Measurements from ENCODE around the gene RPL5.
A peak's percentile ranks its signal among the peaks of the same experiment; 100 is the strongest.

RPL5 gene

GRCh38 chr1:92858564-92859399 lies 26.9 kb downstream of the RPL5 start:
- Histone ChIP-seq H3K4me3 (ENCODE audit: low read depth in 1 of 2, low read length in 2 of 2) (peak overlapping the region; percentile 24 to 50), H3K36me3 (ENCODE audit: control insufficient read depth in 1 of 2, insufficient read depth in 2 of 2, low read length in 2 of 2) (no peaks in the 10 kb centered on the region), H3K9me3 (ENCODE audit: control insufficient read depth in 1 of 2, low read length in 2 of 2) (no peaks in the 10 kb centered on the region), H3K27me3 (ENCODE audit: low read depth, low read length) (no peaks in the 10 kb centered on the region), H3K4me1 (ENCODE audit: control insufficient read depth in 1 of 2, insufficient read depth in 2 of 2, low read length in 2 of 2) (no peaks in the 10 kb centered on the region), H3K27ac (ENCODE audit: low read length) (no peak overlapping the region)

GRCh38 chr1:92859400-92860039 lies 27.7 kb downstream of the RPL5 start:
- H3K4me3 ChIP-seq (ENCODE audit: low read depth in 1 of 2, low read length in 2 of 2): peak overlapping the region; percentile 24 to 50
- no peaks in the 10 kb centered on the region for H3K27me3 ChIP-seq (ENCODE audit: low read depth, low read length)
- H3K27ac ChIP-seq (ENCODE audit: low read length): no peak overlapping the region
- H3K36me3 ChIP-seq (ENCODE audit: control insufficient read depth in 1 of 2, insufficient read depth in 2 of 2, low read length in 2 of 2): no peaks in the 10 kb centered on the region
- H3K9me3 ChIP-seq (ENCODE audit: control insufficient read depth in 1 of 2, low read length in 2 of 2): no peaks in the 10 kb centered on the region
- no peaks in the 10 kb centered on the region for H3K4me1 ChIP-seq (ENCODE audit: control insufficient read depth in 1 of 2, insufficient read depth in 2 of 2, low read length in 2 of 2)

GRCh38 chr1:92862605-92863004 lies 30.8 kb downstream of the RPL5 start:
- no peak overlapping the region for H3K4me3 ChIP-seq (ENCODE audit: low read depth in 1 of 2, low read length in 2 of 2)
- no peak overlapping the region for H3K27ac ChIP-seq (ENCODE audit: low read length)
- H3K4me1 ChIP-seq (ENCODE audit: control insufficient read depth in 1 of 2, insufficient read depth in 2 of 2, low read length in 2 of 2): no peaks in the 10 kb centered on the region
- H3K36me3 ChIP-seq (ENCODE audit: control insufficient read depth in 1 of 2, insufficient read depth in 2 of 2, low read length in 2 of 2): no peaks in the 10 kb centered on the region
- no peaks in the 10 kb centered on the region for H3K27me3 ChIP-seq (ENCODE audit: low read depth, low read length)
- H3K9me3 ChIP-seq (ENCODE audit: control insufficient read depth in 1 of 2, low read length in 2 of 2): no peaks in the 10 kb centered on the region

- Histone ChIP-seq H3K36me3 (ENCODE audit: control insufficient read depth in 1 of 2, insufficient read depth in 2 of 2, low read length in 2 of 2) (no peaks in the 10 kb centered on the region), H3K27ac (ENCODE audit: low read length) (no peak overlapping the region), H3K4me1 (ENCODE audit: control insufficient read depth in 1 of 2, insufficient read depth in 2 of 2, low read length in 2 of 2) (no peaks in the 10 kb centered on the region), H3K27me3 (ENCODE audit: low read depth, low read length) (no peaks in the 10 kb centered on the region), H3K4me3 (ENCODE audit: low read depth in 1 of 2, low read length in 2 of 2) (no peak overlapping the region), H3K9me3 (ENCODE audit: control insufficient read depth in 1 of 2, low read length in 2 of 2) (no peaks in the 10 kb centered on the region)
Measured at GRCh38 chr1:92864131-92864530, 32.3 kb downstream of the RPL5 start.

- no peak overlapping the region for H3K27ac ChIP-seq (ENCODE audit: low read length)
- no peaks in the 10 kb centered on the region for H3K4me1 ChIP-seq (ENCODE audit: control insufficient read depth in 1 of 2, insufficient read depth in 2 of 2, low read length in 2 of 2)
- H3K4me3 ChIP-seq (ENCODE audit: low read depth in 1 of 2, low read length in 2 of 2): no peak overlapping the region
- no peaks in the 10 kb centered on the region for H3K27me3 ChIP-seq (ENCODE audit: low read depth, low read length)
- no peaks in the 10 kb centered on the region for H3K9me3 ChIP-seq (ENCODE audit: control insufficient read depth in 1 of 2, low read length in 2 of 2)
- H3K36me3 ChIP-seq (ENCODE audit: control insufficient read depth in 1 of 2, insufficient read depth in 2 of 2, low read length in 2 of 2): peaks cover 0 to 4% of the 10 kb centered on the region in 2 donors
Measured at GRCh38 chr1:92870591-92870990, 38.8 kb downstream of the RPL5 start.

- no peak overlapping the region for H3K4me3 ChIP-seq (ENCODE audit: low read depth in 1 of 2, low read length in 2 of 2)
- H3K36me3 ChIP-seq (ENCODE audit: control insufficient read depth in 1 of 2, insufficient read depth in 2 of 2, low read length in 2 of 2): peaks cover 0 to 4% of the 10 kb centered on the region in 2 donors
- no peaks in the 10 kb centered on the region for H3K27me3 ChIP-seq (ENCODE audit: low read depth, low read length)
- H3K27ac ChIP-seq (ENCODE audit: low read length): no peak overlapping the region
- H3K9me3 ChIP-seq (ENCODE audit: control insufficient read depth in 1 of 2, low read length in 2 of 2): no peaks in the 10 kb centered on the region
- peaks cover 0 to 8% of the 10 kb centered on the region in 2 donors for H3K4me1 ChIP-seq (ENCODE audit: control insufficient read depth in 1 of 2, insufficient read depth in 2 of 2, low read length in 2 of 2)
Measured at GRCh38 chr1:92872719-92873118, 40.9 kb downstream of the RPL5 start.

- Histone ChIP-seq H3K27ac (ENCODE audit: low read length) (no peak overlapping the region), H3K27me3 (ENCODE audit: low read depth, low read length) (no peaks in the 10 kb centered on the region), H3K4me3 (ENCODE audit: low read depth in 1 of 2, low read length in 2 of 2) (no peak overlapping the region), H3K4me1 (ENCODE audit: control insufficient read depth in 1 of 2, insufficient read depth in 2 of 2, low read length in 2 of 2) (peaks cover 0 to 8% of the 10 kb centered on the region in 2 donors), H3K9me3 (ENCODE audit: control insufficient read depth in 1 of 2, low read length in 2 of 2) (no peaks in the 10 kb centered on the region), H3K36me3 (ENCODE audit: control insufficient read depth in 1 of 2, insufficient read depth in 2 of 2, low read length in 2 of 2) (peaks cover 0 to 4% of the 10 kb centered on the region in 2 donors)
Measured at GRCh38 chr1:92874987-92875386, 43.1 kb downstream of the RPL5 start.

- H3K27ac ChIP-seq (ENCODE audit: low read length): no peak overlapping the region
- peaks cover 0 to 8% of the 10 kb centered on the region in 2 donors for H3K4me1 ChIP-seq (ENCODE audit: control insufficient read depth in 1 of 2, insufficient read depth in 2 of 2, low read length in 2 of 2)
- no peaks in the 10 kb centered on the region for H3K9me3 ChIP-seq (ENCODE audit: control insufficient read depth in 1 of 2, low read length in 2 of 2)
- no peak overlapping the region for H3K4me3 ChIP-seq (ENCODE audit: low read depth in 1 of 2, low read length in 2 of 2)
- H3K27me3 ChIP-seq (ENCODE audit: low read depth, low read length): no peaks in the 10 kb centered on the region
- H3K36me3 ChIP-seq (ENCODE audit: control insufficient read depth in 1 of 2, insufficient read depth in 2 of 2, low read length in 2 of 2): peaks cover 0 to 4% of the 10 kb centered on the region in 2 donors
Measured at GRCh38 chr1:92876351-92876750, 44.5 kb downstream of the RPL5 start.

- Histone ChIP-seq H3K4me3 (ENCODE audit: low read depth in 1 of 2, low read length in 2 of 2) (peak overlapping the region in 1 of 2 donors; percentile 2), H3K36me3 (ENCODE audit: control insufficient read depth in 1 of 2, insufficient read depth in 2 of 2, low read length in 2 of 2) (peaks cover 0 to 4% of the 10 kb centered on the region in 2 donors), H3K27me3 (ENCODE audit: low read depth, low read length) (no peaks in the 10 kb centered on the region), H3K27ac (ENCODE audit: low read length) (no peak overlapping the region), H3K9me3 (ENCODE audit: control insufficient read depth in 1 of 2, low read length in 2 of 2) (no peaks in the 10 kb centered on the region), H3K4me1 (ENCODE audit: control insufficient read depth in 1 of 2, insufficient read depth in 2 of 2, low read length in 2 of 2) (peaks cover 0 to 8% of the 10 kb centered on the region in 2 donors)
Measured at GRCh38 chr1:92877081-92877711, 45.4 kb downstream of the RPL5 start.

- Histone ChIP-seq H3K9me3 (ENCODE audit: control insufficient read depth in 1 of 2, low read length in 2 of 2) (no peaks in the 10 kb centered on the region), H3K27ac (ENCODE audit: low read length) (no peak overlapping the region), H3K36me3 (ENCODE audit: control insufficient read depth in 1 of 2, insufficient read depth in 2 of 2, low read length in 2 of 2) (peaks cover 0 to 1% of the 10 kb centered on the region in 2 donors), H3K4me3 (ENCODE audit: low read depth in 1 of 2, low read length in 2 of 2) (no peak overlapping the region), H3K4me1 (ENCODE audit: control insufficient read depth in 1 of 2, insufficient read depth in 2 of 2, low read length in 2 of 2) (peaks cover 0 to 8% of the 10 kb centered on the region in 2 donors), H3K27me3 (ENCODE audit: low read depth, low read length) (no peaks in the 10 kb centered on the region)
Measured at GRCh38 chr1:92877792-92878191, 46.0 kb downstream of the RPL5 start.

- Histone ChIP-seq H3K36me3 (ENCODE audit: control insufficient read depth in 1 of 2, insufficient read depth in 2 of 2, low read length in 2 of 2) (no peaks in the 10 kb centered on the region), H3K4me1 (ENCODE audit: control insufficient read depth in 1 of 2, insufficient read depth in 2 of 2, low read length in 2 of 2) (peaks cover 0 to 8% of the 10 kb centered on the region in 2 donors), H3K27ac (ENCODE audit: low read length) (no peak overlapping the region), H3K27me3 (ENCODE audit: low read depth, low read length) (no peaks in the 10 kb centered on the region), H3K4me3 (ENCODE audit: low read depth in 1 of 2, low read length in 2 of 2) (no peak overlapping the region), H3K9me3 (ENCODE audit: control insufficient read depth in 1 of 2, low read length in 2 of 2) (no peaks in the 10 kb centered on the region)
Measured at GRCh38 chr1:92879316-92879968, 47.6 kb downstream of the RPL5 start.
